GM12878 (cell line): ENCODE data around the gene ADAMTSL4.
"Not testable (repeated sequence)": the region's sequence is repeated elsewhere in the genome, so short reads cannot be mapped to it uniquely, and the experiment has no call there.

ENCODE experiments used
- CHD2 ChIP-seq: IDR thresholded peaks from 2 replicates; pipeline ENCODE4 v1.6.1; 2011; ENCODE audit warnings: low read depth, low read length, improper control_type of control experiment, borderline replicate concordance
- CTCF ChIP-seq, 3 experiments: IDR thresholded peaks in 2 of 3; conservative IDR thresholded peaks in 1 of 3; 2 replicates each; pipeline ENCODE4 v1.5.1; 2011; ENCODE audit warnings: low read depth in 3 of 3, low read length in 3 of 3, mild to moderate bottlenecking in 3 of 3, control low read depth in 2 of 3, moderate library complexity in 2 of 3, inconsistent platforms in 1 of 3, mixed read lengths in 1 of 3; ENCODE audit not compliant: control insufficient read depth in 2 of 3, insufficient read depth in 1 of 3; ENCODE audit errors: extremely low read depth in 1 of 3
- EP300 ChIP-seq, 2 experiments: fragments of 150-350 bp in 1 of 2; IDR thresholded peaks; 2 replicates each; pipeline ENCODE4 v1.6.1; 2011 to 2012; ENCODE audit warnings: low read depth in 2 of 2, low read length in 2 of 2, borderline replicate concordance in 1 of 2, improper control_type of control experiment in 1 of 2, inconsistent platforms in 1 of 2; ENCODE audit not compliant: control insufficient read depth in 1 of 2
- PAX8 ChIP-seq: fragments of 450-650 bp; IDR thresholded peaks from 2 replicates; pipeline ENCODE4 v1.6.1; 2017; ENCODE audit warnings: mild to moderate bottlenecking, moderate library complexity
- ZBTB11 ChIP-seq: fragments of 450-650 bp; formaldehyde crosslinking; IDR thresholded peaks from 2 replicates; pipeline ENCODE4 v1.5.0; 2022; ENCODE audit warnings: mild to moderate bottlenecking, missing genetic modification characterization

GRCh38 chr1:150565240-150565991, 16.2 kb downstream of the ADAMTSL4 start:
- TF ChIP-seq PAX8; EP300 (IDR thresholded peaks at IDR 0.05; ENCODE audit: borderline replicate concordance in 1 of 2, control insufficient read depth in 1 of 2, low read depth in 2 of 2, low read length in 2 of 2); CHD2; ZBTB11; CTCF (IDR thresholded peaks at IDR 0.05 in 2 of 3, conservative IDR thresholded peaks at IDR 0.05 in 1 of 3; ENCODE audit: control insufficient read depth in 2 of 3, extremely low read depth in 1 of 3, insufficient read depth in 1 of 3, low read depth in 3 of 3, low read length in 3 of 3): not testable (repeated sequence)
